H9 (cell line): ENCODE results near the gene DOC2B. TPM values are rescaled to one million over a fixed set of nuclear protein-coding genes. Genes with fewer than 3 reads are reported as not detected.
A peak's percentile ranks its signal among the peaks of the same experiment; 100 is the strongest.

Experiments
- DNase-seq: peaks from one replicate; pipeline ENCODE4 v3.0.0-alpha.2; 2017
- H2AFZ ChIP-seq: one replicate; pipeline ENCODE4 v1.6.1; 2013; ENCODE audit warnings: mild to moderate bottlenecking, low read length, control low read depth, moderate library complexity
- H2AK5ac ChIP-seq: 2 replicates; pipeline ENCODE4 v1.6.1; 2013; ENCODE audit warnings: low read length, control low read depth, mixed read lengths; ENCODE audit not compliant: insufficient read length
- H2BK120ac ChIP-seq: one replicate; pipeline ENCODE4 v1.6.1; 2013; ENCODE audit warnings: low read depth, mild to moderate bottlenecking, low read length, control low read depth, inconsistent platforms; ENCODE audit not compliant: poor library complexity, severe bottlenecking
- H2BK12ac ChIP-seq: 2 replicates; pipeline ENCODE4 v1.6.1; 2013; ENCODE audit warnings: low read length, control low read depth, mixed read lengths, low read depth; ENCODE audit not compliant: insufficient read length
- H2BK15ac ChIP-seq: 2 replicates; pipeline ENCODE4 v1.6.1; 2013; ENCODE audit warnings: low read depth, low read length, control low read depth
- H2BK20ac ChIP-seq: one replicate; pipeline ENCODE4 v1.6.1; 2013; ENCODE audit warnings: low read depth, mild to moderate bottlenecking, low read length, control low read depth, inconsistent platforms; ENCODE audit not compliant: poor library complexity, severe bottlenecking
- H2BK5ac ChIP-seq: 2 replicates; pipeline ENCODE4 v1.6.1; 2013; ENCODE audit warnings: low read length, control low read depth, mixed read lengths; ENCODE audit not compliant: insufficient read length
- H3K14ac ChIP-seq: 2 replicates; pipeline ENCODE4 v1.6.1; 2013; ENCODE audit warnings: low read length, control low read depth; ENCODE audit not compliant: insufficient read depth
- H3K18ac ChIP-seq: 2 replicates; pipeline ENCODE4 v1.6.1; 2013; ENCODE audit warnings: low read depth, mild to moderate bottlenecking, mixed read lengths, low read length, control low read depth; ENCODE audit not compliant: insufficient read length
- H3K23ac ChIP-seq: 2 replicates; pipeline ENCODE4 v1.6.1; 2013; ENCODE audit warnings: low read length, control low read depth, mixed read lengths, low read depth; ENCODE audit not compliant: insufficient read length
- H3K23me2 ChIP-seq: 2 replicates; pipeline ENCODE4 v1.6.1; 2013; ENCODE audit warnings: low read depth, mild to moderate bottlenecking, mixed read lengths, low read length, control low read depth; ENCODE audit not compliant: insufficient read length, poor library complexity, severe bottlenecking
- H3K27ac ChIP-seq: 2 replicates; pipeline ENCODE4 v1.5.1; 2013; ENCODE audit warnings: low read length, control low read depth, mixed read lengths, low read depth; ENCODE audit not compliant: insufficient read length
- H3K27me3 ChIP-seq: 2 replicates; pipeline ENCODE4 v1.6.1; 2013; ENCODE audit warnings: low read length, control low read depth, inconsistent platforms; ENCODE audit not compliant: insufficient read depth
- H3K4ac ChIP-seq: 2 replicates; pipeline ENCODE4 v1.6.1; 2013; ENCODE audit warnings: low read depth, mild to moderate bottlenecking, control low read depth, inconsistent platforms, low read length, moderate library complexity
- H3K4me1 ChIP-seq: 2 replicates; pipeline ENCODE4 v1.6.1; 2013; ENCODE audit warnings: low read length, control low read depth, inconsistent platforms; ENCODE audit not compliant: insufficient read depth
- H3K4me2 ChIP-seq: 2 replicates; pipeline ENCODE4 v1.6.1; 2013; ENCODE audit warnings: low read length, control low read depth, mixed read lengths; ENCODE audit not compliant: insufficient read length, insufficient read depth
- H3K56ac ChIP-seq: 2 replicates; pipeline ENCODE4 v1.6.1; 2013; ENCODE audit warnings: low read depth, mild to moderate bottlenecking, mixed read lengths, low read length, control low read depth; ENCODE audit not compliant: insufficient read length
- H3K79me1 ChIP-seq: 2 replicates; pipeline ENCODE4 v1.6.1; 2013; ENCODE audit warnings: low read depth, mild to moderate bottlenecking, moderate library complexity, low read length, control low read depth, inconsistent platforms; ENCODE audit not compliant: insufficient read depth, poor library complexity, severe bottlenecking
- H3K79me2 ChIP-seq: 2 replicates; pipeline ENCODE4 v1.6.1; 2013; ENCODE audit warnings: low read length, control low read depth, inconsistent platforms; ENCODE audit not compliant: insufficient read depth
- H3K9ac ChIP-seq: 2 replicates; pipeline ENCODE4 v1.6.1; 2013; ENCODE audit warnings: low read length, control low read depth, mixed read lengths; ENCODE audit not compliant: insufficient read length; ENCODE audit errors: extremely low read depth
- H3K9me3 ChIP-seq: one replicate; pipeline ENCODE4 v1.6.1; 2013; ENCODE audit warnings: low read depth, low read length, inconsistent platforms; ENCODE audit not compliant: control insufficient read depth
- H3T11ph ChIP-seq: one replicate; pipeline ENCODE4 v1.6.1; 2013; ENCODE audit warnings: mild to moderate bottlenecking, low read length, control low read depth, inconsistent platforms
- H4K20me1 ChIP-seq: one replicate; pipeline ENCODE4 v1.6.1; 2013; ENCODE audit not compliant: control insufficient read depth, insufficient read length, insufficient read depth
- H4K5ac ChIP-seq: 2 replicates; pipeline ENCODE4 v1.6.1; 2013; ENCODE audit warnings: low read depth, mild to moderate bottlenecking, mixed read lengths, low read length, control low read depth; ENCODE audit not compliant: insufficient read length
- H4K8ac ChIP-seq: replicated peaks from 2 replicates; pipeline ENCODE4 v1.6.1; 2013; ENCODE audit warnings: low read length, control low read depth, mixed read lengths, low read depth; ENCODE audit not compliant: insufficient read length
- H4K91ac ChIP-seq: 2 replicates; pipeline ENCODE4 v1.6.1; 2013; ENCODE audit warnings: low read depth, mild to moderate bottlenecking, moderate library complexity, mixed read lengths, low read length, control low read depth; ENCODE audit not compliant: insufficient read length
- H3K27ac Mint-ChIP-seq, 3 experiments: 2 replicates in 2 of 3; 3 replicates in 1 of 3; pipeline ENCODE4 v1.8.0; 2020 to 2021; ENCODE audit warnings: mixed read lengths in 3 of 3, mild to moderate bottlenecking in 1 of 3, moderate library complexity in 1 of 3
- H3K27me3 Mint-ChIP-seq: 2 replicates; pipeline ENCODE4 v1.8.0; 2021; ENCODE audit warnings: low read depth, mild to moderate bottlenecking, moderate library complexity, mixed read lengths
- H3K36me3 Mint-ChIP-seq, 3 experiments: 2 replicates in 2 of 3; 3 replicates in 1 of 3; pipeline ENCODE4 v1.8.0; 2020 to 2021; ENCODE audit warnings: low read depth in 3 of 3, mixed read lengths in 3 of 3; ENCODE audit not compliant: insufficient read depth in 1 of 3
- H3K4me1 Mint-ChIP-seq, 2 experiments: 2 replicates each; pipeline ENCODE4 v1.8.0; 2020; ENCODE audit warnings: mixed read lengths in 2 of 2
- H3K4me3 Mint-ChIP-seq, 2 experiments: 2 replicates in 1 of 2; 3 replicates in 1 of 2; pipeline ENCODE4 v1.8.0; 2020 to 2021; ENCODE audit warnings: mild to moderate bottlenecking in 2 of 2, mixed read lengths in 2 of 2, moderate library complexity in 1 of 2
- H3K9me3 Mint-ChIP-seq, 2 experiments: 2 replicates in 1 of 2; 3 replicates in 1 of 2; pipeline ENCODE4 v1.8.0; 2020; ENCODE audit warnings: mild to moderate bottlenecking in 2 of 2, mixed read lengths in 2 of 2, moderate library complexity in 1 of 2
- WGBS: extraction: QIAGEN DNeasy Blood & Tissue Kit; methylation state at CpG from one replicate; pipeline ENCODE4 v1.1.7; 2013; ENCODE audit warnings: missing lambda C conversion rate, low lambda C conversion rate, mixed read lengths; ENCODE audit not compliant: insufficient read length; ENCODE audit errors: extremely low coverage; 5-methylcytosine and 5-hydroxymethylcytosine counted together
- total RNA-seq: library from RNA; stranded (reverse); gene quantifications from 2 replicates; pipeline ENCODE4 v1.2.1, GENCODE V29; 2021
- TF ChIP-seq, protein P1 (sequence below): fragments of 200-600 bp; sonication (generic); conservative IDR thresholded peaks from 3 replicates; pipeline ENCODE4 v1.8.0; 2021; ENCODE audit warnings: antibody characterized with exemption, mild to moderate bottlenecking

The DOC2B gene
- total RNA-seq, 1 experiment from 2014 or later, result 2.1 TPM

- no peak overlapping the region for H2BK5ac ChIP-seq
- H3K79me2 ChIP-seq, result no peaks in the 10 kb centered on the region
- no peak overlapping the region for H4K91ac ChIP-seq
- no peak for DNase-seq
- no peak overlapping the region for H3K18ac ChIP-seq
- no peak overlapping the region for H3K56ac ChIP-seq
- no peak overlapping the region for H2BK120ac ChIP-seq
- H4K20me1 ChIP-seq, result no peaks in the 10 kb centered on the region
- H3T11ph ChIP-seq, result no peak overlapping the region
- H2AFZ ChIP-seq, result no peak overlapping the region
- no peaks in the 10 kb centered on the region for H3K79me1 ChIP-seq
- no peak overlapping the region for H3K9ac ChIP-seq
- H3K14ac ChIP-seq, result no peak overlapping the region
- H2BK15ac ChIP-seq, result no peak overlapping the region
- TF ChIP-seq, protein P1, sequence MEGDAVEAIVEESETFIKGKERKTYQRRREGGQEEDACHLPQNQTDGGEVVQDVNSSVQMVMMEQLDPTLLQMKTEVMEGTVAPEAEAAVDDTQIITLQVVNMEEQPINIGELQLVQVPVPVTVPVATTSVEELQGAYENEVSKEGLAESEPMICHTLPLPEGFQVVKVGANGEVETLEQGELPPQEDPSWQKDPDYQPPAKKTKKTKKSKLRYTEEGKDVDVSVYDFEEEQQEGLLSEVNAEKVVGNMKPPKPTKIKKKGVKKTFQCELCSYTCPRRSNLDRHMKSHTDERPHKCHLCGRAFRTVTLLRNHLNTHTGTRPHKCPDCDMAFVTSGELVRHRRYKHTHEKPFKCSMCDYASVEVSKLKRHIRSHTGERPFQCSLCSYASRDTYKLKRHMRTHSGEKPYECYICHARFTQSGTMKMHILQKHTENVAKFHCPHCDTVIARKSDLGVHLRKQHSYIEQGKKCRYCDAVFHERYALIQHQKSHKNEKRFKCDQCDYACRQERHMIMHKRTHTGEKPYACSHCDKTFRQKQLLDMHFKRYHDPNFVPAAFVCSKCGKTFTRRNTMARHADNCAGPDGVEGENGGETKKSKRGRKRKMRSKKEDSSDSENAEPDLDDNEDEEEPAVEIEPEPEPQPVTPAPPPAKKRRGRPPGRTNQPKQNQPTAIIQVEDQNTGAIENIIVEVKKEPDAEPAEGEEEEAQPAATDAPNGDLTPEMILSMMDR, result no peak
- WGBS, result no CpG with 5 or more reads among the region's 10 CpGs
- no peak overlapping the region for H3K4ac ChIP-seq
- H3K36me3 Mint-ChIP-seq, result no peaks in the 10 kb centered on the region; a peak in 1 of 7 replicates
- no peak overlapping the region for H2AK5ac ChIP-seq
- H4K5ac ChIP-seq, result no peak overlapping the region
- no peak overlapping the region for H2BK12ac ChIP-seq
- no peak overlapping the region for H3K4me2 ChIP-seq
- no peaks in the 10 kb centered on the region for H3K9me3 ChIP-seq
- no peaks in the 10 kb centered on the region; the same call in 1 of the 2 replicates for H3K27me3 Mint-ChIP-seq
- no peak overlapping the region for H2BK20ac ChIP-seq
- H3K27ac ChIP-seq, result no peak overlapping the region
- H3K4me1 ChIP-seq, result no peaks in the 10 kb centered on the region
- no peak overlapping the region; a peak in 1 of 5 replicates for H3K4me3 Mint-ChIP-seq
- H4K8ac ChIP-seq, result no peak overlapping the region
- H3K23me2 ChIP-seq, result no peaks in the 10 kb centered on the region
- no peaks in the 10 kb centered on the region for H3K4me1 Mint-ChIP-seq
- peak overlapping the region in 1 of 3 experiments; percentile 44; a peak in 1 of 7 replicates for H3K27ac Mint-ChIP-seq
- H3K27me3 ChIP-seq, result no peaks in the 10 kb centered on the region; the same call in 1 of the 2 replicates
- H3K9me3 Mint-ChIP-seq, result peaks cover 3 to 4% of the 10 kb centered on the region in 2 experiments; a peak in 1 of 5 replicates
- no peak overlapping the region for H3K23ac ChIP-seq
Measured at GRCh38 chr17:146546-146945, 34.9 kb downstream of the DOC2B start.
